ENCODE measurements around the gene APOL3. TPM values are rescaled to one million over a fixed set of nuclear protein-coding genes. Genes with fewer than 3 reads are reported as not detected.

Gene APOL3
- total RNA-seq, 1 experiment from 2014 or later, result not detected

DNA sequence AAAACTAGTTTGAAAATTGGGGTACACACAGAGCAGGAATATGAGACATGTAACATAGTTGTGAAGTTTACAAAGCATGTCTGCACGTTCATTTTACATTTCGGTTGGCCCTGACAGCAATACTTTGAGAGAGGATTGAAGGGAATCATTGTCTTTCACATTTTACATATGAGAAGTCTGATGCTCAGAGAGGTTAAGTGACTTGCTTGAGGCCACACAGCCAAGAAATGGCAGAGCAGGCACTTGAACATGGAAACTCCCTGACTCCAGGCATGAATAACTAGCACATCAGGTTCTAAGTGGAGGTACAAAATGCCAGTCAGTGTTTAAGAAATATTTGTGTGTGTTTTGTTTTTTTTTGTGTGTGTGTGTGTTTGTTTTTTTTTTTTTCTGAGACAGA is 53.6 kb downstream of the APOL3 start:
- no peak overlapping the region for H2BK12ac ChIP-seq (ENCODE audit: insufficient read length, low read depth, low read length)
- TF ChIP-seq, protein P1, sequence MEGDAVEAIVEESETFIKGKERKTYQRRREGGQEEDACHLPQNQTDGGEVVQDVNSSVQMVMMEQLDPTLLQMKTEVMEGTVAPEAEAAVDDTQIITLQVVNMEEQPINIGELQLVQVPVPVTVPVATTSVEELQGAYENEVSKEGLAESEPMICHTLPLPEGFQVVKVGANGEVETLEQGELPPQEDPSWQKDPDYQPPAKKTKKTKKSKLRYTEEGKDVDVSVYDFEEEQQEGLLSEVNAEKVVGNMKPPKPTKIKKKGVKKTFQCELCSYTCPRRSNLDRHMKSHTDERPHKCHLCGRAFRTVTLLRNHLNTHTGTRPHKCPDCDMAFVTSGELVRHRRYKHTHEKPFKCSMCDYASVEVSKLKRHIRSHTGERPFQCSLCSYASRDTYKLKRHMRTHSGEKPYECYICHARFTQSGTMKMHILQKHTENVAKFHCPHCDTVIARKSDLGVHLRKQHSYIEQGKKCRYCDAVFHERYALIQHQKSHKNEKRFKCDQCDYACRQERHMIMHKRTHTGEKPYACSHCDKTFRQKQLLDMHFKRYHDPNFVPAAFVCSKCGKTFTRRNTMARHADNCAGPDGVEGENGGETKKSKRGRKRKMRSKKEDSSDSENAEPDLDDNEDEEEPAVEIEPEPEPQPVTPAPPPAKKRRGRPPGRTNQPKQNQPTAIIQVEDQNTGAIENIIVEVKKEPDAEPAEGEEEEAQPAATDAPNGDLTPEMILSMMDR (conservative IDR thresholded peaks at IDR 0.05), result no peak
- no peaks in the 10 kb centered on the region for H3K9me3 ChIP-seq (ENCODE audit: control insufficient read depth, low read depth, low read length)
- H3K27ac Mint-ChIP-seq, result no peak overlapping the region
- no peak overlapping the region for H3K18ac ChIP-seq (ENCODE audit: insufficient read length, low read depth, low read length)
- H3K14ac ChIP-seq (ENCODE audit: insufficient read depth, low read length), result no peak overlapping the region
- H2AK5ac ChIP-seq (ENCODE audit: insufficient read length, low read length), result no peak overlapping the region
- H3K36me3 Mint-ChIP-seq (ENCODE audit: insufficient read depth in 1 of 3, low read depth in 3 of 3), result no peaks in the 10 kb centered on the region
- no peak overlapping the region for H3K9ac ChIP-seq (ENCODE audit: extremely low read depth, insufficient read length, low read length)
- H3K23me2 ChIP-seq (ENCODE audit: insufficient read length, low read depth, low read length, poor library complexity, severe bottlenecking), result no peaks in the 10 kb centered on the region
- no peak overlapping the region for H4K91ac ChIP-seq (ENCODE audit: insufficient read length, low read depth, low read length)
- H2AFZ ChIP-seq (ENCODE audit: low read length), result no peak overlapping the region
- H2BK5ac ChIP-seq (ENCODE audit: insufficient read length, low read length), result no peak overlapping the region
- H3T11ph ChIP-seq (ENCODE audit: low read length), result no peak overlapping the region
- no peak overlapping the region for H2BK120ac ChIP-seq (ENCODE audit: low read depth, low read length, poor library complexity, severe bottlenecking)
- H3K4me2 ChIP-seq (ENCODE audit: insufficient read depth, insufficient read length, low read length), result no peak overlapping the region
- H3K27ac ChIP-seq (ENCODE audit: insufficient read length, low read depth, low read length), result no peak overlapping the region
- H4K20me1 ChIP-seq (ENCODE audit: control insufficient read depth, insufficient read depth, insufficient read length), result no peaks in the 10 kb centered on the region
- peaks cover 8 to 20% of the 10 kb centered on the region in 2 experiments for H3K4me1 Mint-ChIP-seq
- no CpG with 5 or more reads among the region's 2 CpGs for WGBS (ENCODE audit: extremely low coverage, insufficient read length, low lambda C conversion rate)
- H3K79me1 ChIP-seq (ENCODE audit: insufficient read depth, low read depth, low read length, poor library complexity, severe bottlenecking), result no peaks in the 10 kb centered on the region
- no peak overlapping the region for H3K4me3 Mint-ChIP-seq
- DNase-seq, result no peak
- H3K79me2 ChIP-seq (ENCODE audit: insufficient read depth, low read length), result no peaks in the 10 kb centered on the region
- no peak overlapping the region for H3K23ac ChIP-seq (ENCODE audit: insufficient read length, low read depth, low read length)
- peaks cover 2% of the 10 kb centered on the region; the same call in 1 of the 2 replicates for H3K27me3 Mint-ChIP-seq (ENCODE audit: low read depth)
- H4K5ac ChIP-seq (ENCODE audit: insufficient read length, low read depth, low read length), result no peak overlapping the region
- no peak overlapping the region for H3K56ac ChIP-seq (ENCODE audit: insufficient read length, low read depth, low read length)
- H3K9me3 Mint-ChIP-seq, result no peaks in the 10 kb centered on the region
- H2BK15ac ChIP-seq (ENCODE audit: low read depth, low read length), result no peak overlapping the region
- no peak overlapping the region for H3K4ac ChIP-seq (ENCODE audit: low read depth, low read length)
- no peaks in the 10 kb centered on the region for H3K27me3 ChIP-seq (ENCODE audit: insufficient read depth, low read length)
- H2BK20ac ChIP-seq (ENCODE audit: low read depth, low read length, poor library complexity, severe bottlenecking), result no peak overlapping the region
- H4K8ac ChIP-seq (replicated peaks; ENCODE audit: insufficient read length, low read depth, low read length), result no peak overlapping the region
- H3K4me1 ChIP-seq (ENCODE audit: insufficient read depth, low read length), result no peaks in the 10 kb centered on the region
